ENCODE data around the gene MAGEF1. TPM values are rescaled to one million over a fixed set of nuclear protein-coding genes. Genes with fewer than 3 reads are reported as not detected.
A peak's percentile ranks its signal among the peaks of the same experiment; 100 is the strongest.
"Not testable (repeated sequence)": the region's sequence is repeated elsewhere in the genome, so short reads cannot be mapped to it uniquely, and the experiment has no call there.

MAGEF1 gene
- total RNA-seq, 1 donor from 2014 or later = 47.5 TPM

GRCh38 chr3:184733971-184734608, 22.2 kb upstream of the MAGEF1 start:
- peaks cover 15% of the 10 kb centered on the region for H3K4me1 Mint-ChIP-seq (ENCODE audit: unreplicated experiment)
- no peaks in the 10 kb centered on the region for H3K36me3 Mint-ChIP-seq (ENCODE audit: unreplicated experiment)
- peaks cover 13% of the 10 kb centered on the region for H3K27me3 Mint-ChIP-seq (ENCODE audit: unreplicated experiment)
- H3K4me3 Mint-ChIP-seq (ENCODE audit: unreplicated experiment) = no peak overlapping the region
- TF ChIP-seq, protein P1, sequence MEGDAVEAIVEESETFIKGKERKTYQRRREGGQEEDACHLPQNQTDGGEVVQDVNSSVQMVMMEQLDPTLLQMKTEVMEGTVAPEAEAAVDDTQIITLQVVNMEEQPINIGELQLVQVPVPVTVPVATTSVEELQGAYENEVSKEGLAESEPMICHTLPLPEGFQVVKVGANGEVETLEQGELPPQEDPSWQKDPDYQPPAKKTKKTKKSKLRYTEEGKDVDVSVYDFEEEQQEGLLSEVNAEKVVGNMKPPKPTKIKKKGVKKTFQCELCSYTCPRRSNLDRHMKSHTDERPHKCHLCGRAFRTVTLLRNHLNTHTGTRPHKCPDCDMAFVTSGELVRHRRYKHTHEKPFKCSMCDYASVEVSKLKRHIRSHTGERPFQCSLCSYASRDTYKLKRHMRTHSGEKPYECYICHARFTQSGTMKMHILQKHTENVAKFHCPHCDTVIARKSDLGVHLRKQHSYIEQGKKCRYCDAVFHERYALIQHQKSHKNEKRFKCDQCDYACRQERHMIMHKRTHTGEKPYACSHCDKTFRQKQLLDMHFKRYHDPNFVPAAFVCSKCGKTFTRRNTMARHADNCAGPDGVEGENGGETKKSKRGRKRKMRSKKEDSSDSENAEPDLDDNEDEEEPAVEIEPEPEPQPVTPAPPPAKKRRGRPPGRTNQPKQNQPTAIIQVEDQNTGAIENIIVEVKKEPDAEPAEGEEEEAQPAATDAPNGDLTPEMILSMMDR (IDR thresholded peaks at IDR 0.05) = no peak
- peak; percentile 30 for DNase-seq (ENCODE audit: extremely low spot score, unreplicated experiment)
- H3K9me3 Mint-ChIP-seq (ENCODE audit: unreplicated experiment) = no peaks in the 10 kb centered on the region
- H3K27ac Mint-ChIP-seq (ENCODE audit: unreplicated experiment) = no peak overlapping the region

DNA sequence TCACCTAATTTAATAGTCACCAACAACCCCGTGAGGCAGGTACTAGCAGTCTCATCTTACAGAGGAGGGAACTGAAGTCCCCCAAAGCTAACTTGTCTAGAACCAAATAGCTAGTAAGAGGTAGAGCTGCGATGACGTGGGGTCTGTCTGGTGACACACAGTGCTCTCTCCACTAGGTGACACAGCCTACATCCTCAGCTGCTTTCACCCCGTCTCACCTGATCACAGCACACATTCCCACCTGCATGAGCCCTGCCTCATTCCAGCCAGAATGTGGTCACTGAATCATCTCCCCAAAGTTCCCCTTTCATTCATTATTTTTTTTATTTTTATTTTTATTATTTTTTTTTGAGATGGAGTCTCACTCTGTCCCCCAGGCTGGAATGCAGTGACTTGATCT, 21.3 kb upstream of the MAGEF1 start:
- Mint-ChIP-seq H3K27ac (ENCODE audit: unreplicated experiment) (no peak overlapping the region), H3K36me3 (ENCODE audit: unreplicated experiment) (no peaks in the 10 kb centered on the region), H3K4me3 (ENCODE audit: unreplicated experiment) (no peak overlapping the region), H3K27me3 (ENCODE audit: unreplicated experiment) (peaks cover 13% of the 10 kb centered on the region), H3K4me1 (ENCODE audit: unreplicated experiment) (peaks cover 13% of the 10 kb centered on the region), H3K9me3 (ENCODE audit: unreplicated experiment) (no peaks in the 10 kb centered on the region)
- DNase-seq (ENCODE audit: extremely low spot score, unreplicated experiment) = peak; percentile 30
- TF ChIP-seq, protein P1 (IDR thresholded peaks at IDR 0.05) = no peak

- Mint-ChIP-seq H3K27me3 (ENCODE audit: unreplicated experiment) (peaks cover 13% of the 10 kb centered on the region), H3K9me3 (ENCODE audit: unreplicated experiment) (no peaks in the 10 kb centered on the region), H3K27ac (ENCODE audit: unreplicated experiment) (no peak overlapping the region), H3K4me3 (ENCODE audit: unreplicated experiment) (no peak overlapping the region), H3K36me3 (ENCODE audit: unreplicated experiment) (no peaks in the 10 kb centered on the region), H3K4me1 (ENCODE audit: unreplicated experiment) (peaks cover 7% of the 10 kb centered on the region)
- DNase-seq (ENCODE audit: extremely low spot score, unreplicated experiment) = peak; percentile 38
- TF ChIP-seq, protein P1 (IDR thresholded peaks at IDR 0.05) = no peak
Measured at GRCh38 chr3:184731786-184732537, 20.1 kb upstream of the MAGEF1 start.

DNA sequence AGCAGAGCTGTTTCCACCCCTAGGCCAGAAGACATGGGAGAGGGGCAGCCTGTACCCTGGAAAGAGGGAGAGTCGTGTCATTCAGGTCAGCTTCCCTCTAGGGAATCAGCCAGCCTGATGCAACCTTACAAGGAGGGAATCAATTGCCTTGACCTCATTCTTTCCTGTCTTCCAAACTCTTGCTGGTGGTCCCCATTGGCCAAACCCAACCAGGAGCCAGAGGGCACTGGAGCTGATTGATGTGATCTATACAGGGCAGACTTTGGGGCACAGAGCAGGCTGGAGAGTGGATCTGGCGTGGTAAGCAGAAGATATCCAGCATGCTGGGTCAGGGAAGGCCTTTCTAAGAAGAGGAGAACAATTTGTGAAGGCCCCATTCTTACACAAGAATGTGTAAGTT, 19.1 kb upstream of the MAGEF1 start:
- no peak overlapping the region for H3K27ac Mint-ChIP-seq (ENCODE audit: unreplicated experiment)
- peaks cover 13% of the 10 kb centered on the region for H3K27me3 Mint-ChIP-seq (ENCODE audit: unreplicated experiment)
- H3K36me3 Mint-ChIP-seq (ENCODE audit: unreplicated experiment) = no peaks in the 10 kb centered on the region
- no peak overlapping the region for H3K4me3 Mint-ChIP-seq (ENCODE audit: unreplicated experiment)
- peak; percentile 59 for DNase-seq (ENCODE audit: extremely low spot score, unreplicated experiment)
- no peaks in the 10 kb centered on the region for H3K9me3 Mint-ChIP-seq (ENCODE audit: unreplicated experiment)
- TF ChIP-seq, protein P1 (IDR thresholded peaks at IDR 0.05) = no peak
- peaks cover 8% of the 10 kb centered on the region for H3K4me1 Mint-ChIP-seq (ENCODE audit: unreplicated experiment)

GRCh38 chr3:184729154-184729553, 17.3 kb upstream of the MAGEF1 start:
- not testable (repeated sequence) for H3K4me1 Mint-ChIP-seq (ENCODE audit: unreplicated experiment); H3K4me3 Mint-ChIP-seq (ENCODE audit: unreplicated experiment); H3K9me3 Mint-ChIP-seq (ENCODE audit: unreplicated experiment); H3K36me3 Mint-ChIP-seq (ENCODE audit: unreplicated experiment); H3K27ac Mint-ChIP-seq (ENCODE audit: unreplicated experiment)
- DNase-seq (ENCODE audit: extremely low spot score, unreplicated experiment) = peak; percentile 70
- peaks cover 11% of the 10 kb centered on the region for H3K27me3 Mint-ChIP-seq (ENCODE audit: unreplicated experiment)

All from osteocyte (in vitro differentiated cells).